Hepatic stellate cell (primary cell): ENCODE measurements around the gene HACE1.
A peak's percentile ranks its signal among the peaks of the same experiment; 100 is the strongest.

Experiments used
- DNase-seq: peaks from one replicate; pipeline ENCODE4 v3.0.0; 2011; ENCODE audit warnings: low spot score

The HACE1 gene

DNA sequence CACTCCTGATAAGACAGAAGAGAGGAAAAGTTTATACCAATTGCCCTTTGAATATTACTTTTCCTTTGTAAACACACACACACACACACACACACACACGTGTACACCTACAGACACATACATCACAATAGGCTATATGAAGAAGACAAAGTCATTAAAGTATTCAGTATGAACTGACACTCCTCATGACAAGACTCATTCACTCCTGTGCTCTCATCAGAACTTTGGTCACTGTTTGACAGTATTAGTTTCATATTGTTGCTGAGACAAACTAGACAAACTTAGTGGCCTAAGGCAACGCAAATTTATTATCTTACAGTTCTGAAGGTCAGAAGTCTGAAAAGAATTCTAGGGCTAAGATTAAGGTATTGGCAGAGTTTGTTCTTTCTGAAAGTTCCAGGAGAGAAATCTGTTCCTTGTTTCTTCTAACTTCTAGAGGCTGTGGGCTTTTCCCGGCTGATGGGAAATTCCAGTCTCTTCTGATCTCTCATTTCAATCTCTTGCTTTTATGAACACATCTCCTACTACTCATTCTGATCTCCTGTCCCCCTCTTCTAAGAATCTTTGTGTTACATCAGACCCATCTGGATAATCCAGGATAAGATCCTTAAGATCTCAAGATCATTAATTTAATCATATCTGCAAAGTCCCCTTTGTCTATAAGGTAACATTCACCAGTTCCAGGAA lies 171.3 kb downstream of the HACE1 start:
- DNase-seq: no peak

DNA sequence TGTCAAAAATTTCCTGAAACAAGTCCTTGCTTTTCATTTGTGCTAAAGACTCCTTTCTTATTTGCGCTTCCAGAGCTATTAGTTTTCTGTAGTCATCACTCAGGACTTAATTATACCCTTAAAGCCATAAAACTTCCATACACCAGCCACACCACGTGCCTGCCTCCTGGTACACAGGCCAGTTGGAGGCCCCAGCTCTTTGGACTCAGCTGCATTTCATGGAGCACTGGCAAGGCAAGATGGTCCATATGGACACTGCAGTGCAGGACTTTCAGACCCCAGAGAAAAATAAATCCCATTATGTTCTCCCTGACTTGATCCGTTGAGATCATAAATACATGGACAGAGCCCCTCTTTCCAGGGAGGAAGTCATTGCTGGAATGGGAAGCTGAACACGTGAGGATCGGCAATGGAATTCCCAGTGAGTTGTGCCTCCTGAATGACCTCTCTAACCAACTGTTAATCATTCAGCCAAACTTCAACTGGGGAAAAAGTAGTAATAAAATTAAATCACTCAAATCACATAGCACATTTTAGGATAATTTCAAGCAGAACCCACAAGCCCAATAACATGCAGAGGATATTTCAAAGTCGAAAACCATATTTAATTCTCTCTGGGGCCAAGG lies 173.1 kb downstream of the HACE1 start:
- no peak for DNase-seq

DNA sequence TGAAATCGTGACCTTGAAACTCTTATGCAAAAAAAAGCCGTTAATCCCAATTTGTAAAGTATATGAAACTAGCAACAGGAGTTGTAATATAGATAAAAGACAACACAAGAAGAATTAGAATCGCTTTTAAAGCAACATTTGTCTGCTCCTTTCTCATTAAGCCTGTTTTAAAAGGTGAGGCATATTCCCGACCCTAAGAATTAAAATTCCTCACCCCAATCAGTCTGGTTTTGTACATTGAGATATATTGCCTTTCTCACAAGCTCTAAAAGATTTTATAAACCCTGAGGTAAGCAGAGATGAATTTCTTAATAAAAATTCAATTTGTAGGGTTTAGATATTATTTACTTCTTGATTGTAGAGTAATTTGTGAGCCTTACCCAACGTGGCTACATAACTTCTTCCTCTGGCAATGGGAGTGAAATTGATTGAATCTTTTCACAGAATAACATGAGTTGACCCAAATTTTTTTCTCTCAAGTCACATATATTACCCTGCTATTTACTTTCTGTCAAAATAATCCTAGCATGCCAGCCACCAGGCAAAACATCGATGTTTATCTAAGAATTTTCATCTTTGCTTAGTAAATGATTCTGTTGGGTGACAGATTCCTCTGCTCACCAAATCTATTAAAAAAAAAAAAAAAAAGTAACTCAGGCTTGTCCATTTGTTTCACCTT lies 173.7 kb downstream of the HACE1 start:
- no peak for DNase-seq

- DNase-seq: no peak
Observed at GRCh38 chr6:104684911-104685415, 174.8 kb downstream of the HACE1 start.

DNA sequence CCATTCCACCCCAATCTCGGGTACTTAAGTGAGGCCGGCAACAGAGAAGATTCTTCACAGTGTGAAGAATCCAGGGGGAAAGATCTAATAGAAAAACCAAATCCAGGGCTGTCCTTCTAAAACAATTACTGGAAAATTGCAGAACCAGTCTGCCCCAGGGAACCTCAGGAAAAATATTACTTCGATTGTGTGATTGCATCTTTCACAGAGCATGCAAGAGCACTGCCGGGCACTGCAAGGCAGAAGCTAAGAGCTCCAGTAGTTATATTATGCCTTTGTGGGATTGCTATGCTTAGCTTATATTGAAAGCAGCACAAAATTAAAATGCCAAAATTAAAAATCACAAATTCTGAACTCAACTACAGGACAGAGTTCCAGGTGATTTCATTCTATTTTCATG lies 175.9 kb downstream of the HACE1 start:
- no peak for DNase-seq

GRCh38 chr6:104682722-104683643 lies 176.7 kb downstream of the HACE1 start:
- DNase-seq: peak; percentile 58

DNA sequence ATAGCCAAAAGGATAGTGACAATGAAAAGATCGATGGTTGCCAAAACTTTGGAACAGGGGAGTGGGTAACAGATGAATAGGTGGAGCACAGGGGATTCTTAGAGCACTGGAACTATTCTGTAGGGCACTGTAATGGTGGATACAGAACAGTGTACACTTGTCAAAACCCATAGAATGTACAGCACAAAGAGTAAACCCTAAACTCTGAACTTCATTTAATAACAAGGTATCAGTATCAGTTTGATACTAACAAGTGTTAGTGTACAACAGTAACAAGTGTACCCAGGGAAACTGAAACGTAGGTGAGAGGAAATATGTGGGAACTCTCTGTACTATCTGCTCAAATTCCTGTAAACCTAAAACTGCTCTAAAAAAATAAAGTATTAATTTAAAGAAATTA lies 179.2 kb downstream of the HACE1 start:
- DNase-seq: no peak

DNA sequence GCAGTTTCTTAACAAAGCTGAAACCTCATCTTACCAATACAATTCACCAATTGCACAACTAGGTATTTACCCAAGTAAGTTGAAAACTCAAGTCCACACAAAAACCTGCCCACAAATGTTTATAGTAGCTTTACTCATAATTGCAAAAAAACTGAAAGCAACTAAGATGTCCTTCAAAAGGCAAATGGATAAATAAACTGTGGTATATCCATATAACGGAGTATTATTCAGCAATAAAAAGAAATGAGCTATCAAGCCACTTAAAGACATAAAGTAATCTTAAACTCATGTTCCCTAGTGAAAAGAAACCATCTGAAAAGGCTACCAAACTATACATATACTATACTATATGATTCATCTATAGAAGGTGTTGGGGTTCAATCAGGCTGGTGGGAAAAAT lies 179.7 kb downstream of the HACE1 start:
- DNase-seq: no peak
